Mesothelial cell of epicardium (in vitro differentiated cells): ENCODE results near the gene OBP2B. TPM values are rescaled to one million over a fixed set of nuclear protein-coding genes. Genes with fewer than 3 reads are reported as not detected.
A peak's percentile ranks its signal among the peaks of the same experiment; 100 is the strongest.

Source experiments
- DNase-seq, 2 experiments: peaks; one replicate each; pipeline ENCODE4 v3.0.0; 2021; ENCODE audit warnings: low spot score in 2 of 2; ENCODE audit not compliant: unreplicated experiment in 2 of 2
- H3K27ac Mint-ChIP-seq: 2 replicates; pipeline ENCODE4 v1.8.0; 2021; ENCODE audit warnings: mixed read lengths
- H3K27me3 Mint-ChIP-seq: 2 replicates; pipeline ENCODE4 v1.8.0; 2021; ENCODE audit warnings: low read depth, mixed read lengths
- H3K36me3 Mint-ChIP-seq: 2 replicates; pipeline ENCODE4 v1.8.0; 2021; ENCODE audit warnings: mixed read lengths
- H3K4me1 Mint-ChIP-seq: 2 replicates; pipeline ENCODE4 v1.8.0; 2021; ENCODE audit warnings: mixed read lengths
- H3K4me3 Mint-ChIP-seq: 2 replicates; pipeline ENCODE4 v1.8.0; 2021; ENCODE audit warnings: mild to moderate bottlenecking, moderate library complexity, mixed read lengths
- H3K9me3 Mint-ChIP-seq: 2 replicates; pipeline ENCODE4 v1.8.0; 2021; ENCODE audit warnings: mixed read lengths
- CTCF ChIP-seq: fragments of 200-600 bp; sonication (generic); IDR thresholded peaks from one replicate; pipeline ENCODE4 v1.5.0; 2021; ENCODE audit warnings: antibody characterized with exemption; ENCODE audit not compliant: unreplicated experiment
- total RNA-seq: library from RNA; stranded (reverse); gene quantifications from 3 replicates; pipeline ENCODE4 v1.2.1, GENCODE V29; 2021

The OBP2B gene
- total RNA-seq, 1 donor from 2014 or later, result not detected

- no peak overlapping the region for H3K4me3 Mint-ChIP-seq
- H3K36me3 Mint-ChIP-seq, result no peaks in the 10 kb centered on the region
- no peak for TF ChIP-seq CTCF
- no peak overlapping the region for H3K27ac Mint-ChIP-seq
- H3K27me3 Mint-ChIP-seq, result peaks cover 32% of the 10 kb centered on the region
- no peaks in the 10 kb centered on the region for H3K9me3 Mint-ChIP-seq
- DNase-seq, result peak in 1 of 2 experiments; percentile 30
- peaks cover 2% of the 10 kb centered on the region for H3K4me1 Mint-ChIP-seq
Observed at GRCh38 chr9:133202688-133203453, 6.2 kb downstream of the OBP2B start.

GRCh38 chr9:133202145-133202513 is 6.9 kb downstream of the OBP2B start:
- Mint-ChIP-seq H3K4me3 (no peak overlapping the region), H3K4me1 (peaks cover 2% of the 10 kb centered on the region), H3K27ac (no peak overlapping the region), H3K9me3 (no peaks in the 10 kb centered on the region), H3K36me3 (no peaks in the 10 kb centered on the region), H3K27me3 (peaks cover 32% of the 10 kb centered on the region)
- no peak for TF ChIP-seq CTCF
- no peak for DNase-seq

- peaks cover 2% of the 10 kb centered on the region for H3K4me1 Mint-ChIP-seq
- H3K27ac Mint-ChIP-seq, result no peak overlapping the region
- TF ChIP-seq CTCF, result no peak
- no peak overlapping the region for H3K4me3 Mint-ChIP-seq
- no peaks in the 10 kb centered on the region for H3K9me3 Mint-ChIP-seq
- H3K36me3 Mint-ChIP-seq, result no peaks in the 10 kb centered on the region
- no peak for DNase-seq
- peaks cover 32% of the 10 kb centered on the region for H3K27me3 Mint-ChIP-seq
Observed at GRCh38 chr9:133201424-133202144, 7.5 kb downstream of the OBP2B start.

GRCh38 chr9:133200631-133201030 is 8.4 kb downstream of the OBP2B start:
- H3K27me3 Mint-ChIP-seq, result peaks cover 32% of the 10 kb centered on the region

GRCh38 chr9:133199648-133200321 is 9.3 kb downstream of the OBP2B start:
- Mint-ChIP-seq H3K27me3 (peaks cover 33% of the 10 kb centered on the region), H3K9me3 (peaks cover 6% of the 10 kb centered on the region), H3K36me3 (no peaks in the 10 kb centered on the region), H3K4me1 (peaks cover 2% of the 10 kb centered on the region), H3K4me3 (no peak overlapping the region), H3K27ac (no peak overlapping the region)
- TF ChIP-seq CTCF, result no peak
- DNase-seq, result no peak

More at GRCh38 chr9:133200631-133201030, 8.4 kb downstream of the OBP2B start:
- Mint-ChIP-seq H3K4me1 (peaks cover 2% of the 10 kb centered on the region), H3K4me3 (no peak overlapping the region), H3K36me3 (no peaks in the 10 kb centered on the region), H3K27ac (no peak overlapping the region), H3K9me3 (no peaks in the 10 kb centered on the region)
- TF ChIP-seq CTCF, result no peak
- DNase-seq, result no peak
